Stimulated activated CD4-positive, alpha-beta T cell treated with anti-CD3 and anti-CD28 coated beads, Interleukin-4, amount 100 ng/mL, for 4 hours (primary cell): ENCODE results near the gene KRT1.
A peak's percentile ranks its signal among the peaks of the same experiment; 100 is the strongest.

Source experiments
- DNase-seq, 2 experiments: peaks; one replicate each; pipeline ENCODE4 v3.0.0-alpha.2; 2020

KRT1 gene

DNA sequence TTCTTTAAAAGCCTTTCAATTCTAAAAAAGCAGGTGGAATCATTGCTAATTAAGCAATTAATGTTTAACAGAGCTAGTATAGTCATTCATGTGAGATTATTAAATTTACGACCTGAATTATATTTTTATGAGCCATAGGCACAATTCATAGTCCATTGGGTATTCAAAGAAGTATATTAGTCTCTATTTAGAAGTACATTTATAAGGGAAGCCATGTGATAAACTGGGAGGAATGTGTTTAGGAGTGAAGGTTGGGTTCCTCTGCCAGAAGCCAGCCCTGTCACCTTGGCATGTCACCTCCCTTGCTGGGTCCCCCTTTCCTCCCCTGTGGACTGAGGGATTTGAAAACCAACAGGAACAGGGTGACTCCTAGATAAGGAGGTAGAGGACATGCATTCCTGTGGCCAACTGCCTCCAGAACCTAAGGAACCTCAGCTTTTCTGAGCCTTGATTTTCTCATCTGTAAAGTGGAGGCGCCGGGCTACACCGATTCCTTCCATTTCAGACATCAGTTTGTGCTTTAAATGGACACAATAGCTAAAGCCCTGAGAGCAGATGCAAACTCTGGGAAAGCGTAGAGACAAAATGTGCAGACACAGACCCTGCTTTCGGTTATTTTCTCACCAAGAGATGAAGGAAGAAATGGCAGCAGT lies 22.8 kb downstream of the KRT1 start:
- DNase-seq = no peak

GRCh38 chr12:52656616-52657015 lies 23.6 kb downstream of the KRT1 start:
- DNase-seq = no peak

GRCh38 chr12:52655720-52656124 lies 24.5 kb downstream of the KRT1 start:
- no peak for DNase-seq

DNA sequence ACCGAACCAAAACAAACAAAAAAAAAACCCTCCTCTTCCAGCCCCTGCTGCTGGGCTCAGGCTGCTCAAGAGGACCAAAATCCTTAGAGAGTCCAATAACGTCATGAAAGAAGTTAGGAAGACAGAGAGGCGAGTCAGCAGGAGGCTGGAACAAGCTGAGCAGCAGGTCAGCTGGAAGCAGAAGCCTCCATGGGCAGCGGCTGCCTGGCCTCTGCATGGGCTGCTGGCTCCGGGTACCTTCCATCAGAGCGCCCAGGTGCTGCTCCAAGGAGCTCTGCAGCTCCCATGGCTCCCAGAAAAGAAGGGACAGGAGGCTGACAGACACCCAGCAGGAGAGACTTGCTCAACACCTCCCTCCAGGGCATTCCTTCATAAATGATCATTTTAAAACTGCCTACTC lies 25.0 kb downstream of the KRT1 start:
- no peak for DNase-seq

GRCh38 chr12:52651726-52652261 lies 28.4 kb downstream of the KRT1 start, which contains the start of gene KRT2:
Gene KRT2, minus strand, starts transcription at chr12:52652211. Its CDS starts 69 bp downstream, at chr12:52652142.
- no peak for DNase-seq

- no peak for DNase-seq
Observed at GRCh38 chr12:52650520-52651081, 29.6 kb downstream of the KRT1 start.

- no peak for DNase-seq
Observed at GRCh38 chr12:52649066-52649465, 31.1 kb downstream of the KRT1 start.

- no peak for DNase-seq
Observed at GRCh38 chr12:52648012-52648550, 32.1 kb downstream of the KRT1 start.

- DNase-seq = no peak
Observed at GRCh38 chr12:52647601-52648000, 32.6 kb downstream of the KRT1 start.

GRCh38 chr12:52646613-52647012 lies 33.6 kb downstream of the KRT1 start:
- no peak for DNase-seq

DNA sequence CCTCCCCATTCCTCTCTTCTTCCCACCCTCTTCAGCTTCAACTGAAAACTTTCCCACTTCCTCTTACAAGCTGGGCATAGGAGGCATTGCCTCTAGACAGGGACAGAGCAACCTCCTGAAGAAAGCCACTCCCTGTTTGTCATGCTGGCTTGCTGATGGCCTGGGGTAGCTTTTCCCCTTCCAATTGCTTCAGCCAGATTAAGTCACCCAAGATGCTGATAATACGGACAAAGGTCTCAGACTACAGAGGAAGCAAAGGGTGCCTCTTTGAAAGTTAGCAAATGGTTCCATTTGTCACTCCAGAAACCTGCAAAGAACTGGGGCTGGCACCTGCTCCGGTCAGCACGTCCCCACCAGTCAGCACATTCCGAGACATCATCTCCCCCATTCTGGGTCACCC lies 34.2 kb downstream of the KRT1 start:
- DNase-seq = no peak

- peak in 1 of 2 experiments; percentile 9 for DNase-seq
Observed at GRCh38 chr12:52645120-52645761, 35.0 kb downstream of the KRT1 start.

GRCh38 chr12:52644078-52644415 lies 36.2 kb downstream of the KRT1 start:
- no peak for DNase-seq

DNA sequence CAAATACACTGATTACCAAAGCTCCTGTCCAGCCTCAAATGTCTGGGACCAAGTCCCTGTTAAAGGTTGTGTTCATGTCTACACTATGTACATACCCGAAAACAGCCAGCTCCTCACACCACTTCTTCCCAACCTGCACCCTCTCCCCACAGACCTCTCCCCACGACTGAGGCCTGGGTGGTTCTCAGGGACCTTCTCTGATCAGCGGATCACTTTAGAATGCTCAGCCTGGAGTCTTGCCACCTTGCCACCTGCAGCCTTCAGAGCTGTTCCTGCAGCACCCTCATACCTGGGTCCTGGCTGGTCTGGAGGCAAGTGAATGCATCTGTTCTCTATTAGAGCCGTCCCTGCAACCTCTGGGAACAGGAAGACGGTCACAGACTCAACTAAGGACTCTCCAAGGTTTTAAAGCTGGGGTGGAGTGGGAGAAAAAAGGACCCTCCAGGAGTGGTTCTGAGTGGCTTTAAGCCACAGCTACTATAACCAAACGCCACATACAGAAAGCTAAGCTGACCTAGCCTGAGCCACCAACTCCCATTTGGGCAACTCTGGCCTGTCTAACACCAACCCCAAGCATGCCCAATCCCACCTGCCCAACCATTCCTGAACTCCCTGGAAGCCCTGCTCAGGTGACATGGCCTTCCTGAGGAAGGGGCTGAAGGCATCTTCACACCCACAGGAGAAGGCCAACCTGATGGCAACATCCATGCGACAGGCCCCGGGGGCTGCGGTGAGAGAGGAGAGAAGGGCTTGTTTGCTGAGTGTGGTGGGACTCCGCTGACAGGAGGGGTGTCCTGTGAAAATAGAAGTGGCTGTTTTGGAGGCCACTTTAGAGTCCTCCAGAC lies 36.8 kb downstream of the KRT1 start:
- DNase-seq = no peak

- DNase-seq = peak in 1 of 2 experiments; percentile 19
Observed at GRCh38 chr12:52641468-52641867, 38.7 kb downstream of the KRT1 start.

GRCh38 chr12:52637299-52637698 lies 42.9 kb downstream of the KRT1 start:
- no peak for DNase-seq

GRCh38 chr12:52636592-52637258 lies 43.5 kb downstream of the KRT1 start:
- DNase-seq = no peak

DNA sequence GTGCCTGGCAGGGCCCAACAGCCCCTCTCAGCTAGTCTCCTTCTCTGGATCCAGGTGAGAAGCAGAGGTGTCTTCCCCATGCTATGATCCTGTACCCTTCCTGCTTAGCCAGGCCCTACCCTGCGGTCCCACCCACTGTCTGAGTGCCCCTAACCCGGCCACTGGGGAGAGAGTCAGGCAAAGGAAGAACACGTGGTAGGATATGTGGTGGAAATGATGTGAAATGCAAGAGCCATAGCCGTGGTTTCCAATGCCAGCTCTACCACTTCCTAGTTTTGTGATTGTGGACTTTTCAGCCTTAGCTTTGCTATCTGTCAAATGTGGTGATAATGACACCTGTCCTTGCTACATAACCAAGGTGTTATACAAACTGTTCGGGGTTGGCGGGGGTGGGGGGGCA lies 44.0 kb downstream of the KRT1 start:
- no peak for DNase-seq

GRCh38 chr12:52634266-52635056 lies 45.7 kb downstream of the KRT1 start:
- DNase-seq = no peak

GRCh38 chr12:52633383-52633782 lies 46.8 kb downstream of the KRT1 start:
- no peak for DNase-seq

- DNase-seq = no peak
Observed at GRCh38 chr12:52632656-52633055, 47.6 kb downstream of the KRT1 start.
